HepG2 (cell line): ENCODE measurements around the gene SNRPF. TPM values are rescaled to one million over a fixed set of nuclear protein-coding genes. Genes with fewer than 3 reads are reported as not detected.

Source experiments
- CEBPZ ChIP-seq: IDR thresholded peaks from 2 replicates; pipeline ENCODE4 v1.6.1; 2012; ENCODE audit warnings: low read length, improper control_type of control experiment
- ELK4 ChIP-seq: sonication (generic); formaldehyde crosslinking; IDR thresholded peaks from 2 replicates; pipeline ENCODE4 v1.9.0; 2021; ENCODE audit warnings: missing genetic modification reagents, borderline replicate concordance
- ETV5 ChIP-seq: IDR thresholded peaks from 2 replicates; pipeline ENCODE4 v1.6.1; 2018; ENCODE audit warnings: missing biosample characterization, missing genetic modification reagents, inconsistent platforms, borderline replicate concordance
- GABPB1 ChIP-seq: IDR thresholded peaks from 2 replicates; pipeline ENCODE4 v1.6.1; 2016; ENCODE audit warnings: mild to moderate bottlenecking, missing genetic modification reagents, moderate library complexity, missing compliant biosample characterization
- MNT ChIP-seq: fragments of 450-650 bp; IDR thresholded peaks from 2 replicates; pipeline ENCODE4 v1.6.1; 2016
- RARA ChIP-seq: IDR thresholded peaks from 2 replicates; pipeline ENCODE4 v1.6.1; 2016; ENCODE audit warnings: missing genetic modification reagents, missing compliant biosample characterization
- TCF7 ChIP-seq: sonication (generic); IDR thresholded peaks from 2 replicates; pipeline ENCODE4 v1.6.1; 2016; ENCODE audit warnings: antibody characterized with exemption, low read depth
- ZBTB49 ChIP-seq: sonication (generic); formaldehyde crosslinking; IDR thresholded peaks from 2 replicates; pipeline ENCODE4 v1.4.0; 2020; ENCODE audit warnings: missing genetic modification reagents, borderline replicate concordance
- ZFX ChIP-seq: sonication (generic); formaldehyde crosslinking; IDR thresholded peaks from 2 replicates; pipeline ENCODE4 v1.4.0; 2020; ENCODE audit warnings: mild to moderate bottlenecking, low read depth, missing genetic modification reagents, moderate library complexity
- ZNF160 ChIP-seq: sonication (generic); formaldehyde crosslinking; IDR thresholded peaks from 2 replicates; pipeline ENCODE4 v1.8.0; 2022; ENCODE audit warnings: mild to moderate bottlenecking, inconsistent platforms, missing genetic modification reagents
- ZNF335 ChIP-seq: sonication (generic); formaldehyde crosslinking; IDR thresholded peaks from 2 replicates; pipeline ENCODE4 v1.4.0; 2020; ENCODE audit warnings: missing genetic modification reagents
- ZNF557 ChIP-seq: sonication (generic); formaldehyde crosslinking; IDR thresholded peaks from 2 replicates; pipeline ENCODE4 v1.4.0; 2020; ENCODE audit warnings: missing genetic modification reagents
- polyA plus RNA-seq, 8 experiments: library from polyadenylated mRNA; depleted of rRNA in 3 of 8; stranded (reverse) in 7 of 8; unstranded in 1 of 8; fragments of >200 nt; fragmentation: Illumina TruSeq in 4 of 8; extraction: Trizol in 4 of 8; gene quantifications; 2 replicates each; pipeline versions ENCODE4 v1.2.1 to v1.2.3, GENCODE V29; 2011 to 2016; ENCODE audit warnings: low read depth in 4 of 8, missing spikeins in 1 of 8, mixed read lengths in 1 of 8; ENCODE audit not compliant: insufficient read depth in 1 of 8
- total RNA-seq, 5 experiments: library from RNA; depleted of rRNA; stranded (reverse); fragments of >200 nt; fragmentation: Illumina TruSeq; extraction: Trizol; gene quantifications; 2 replicates each; pipeline ENCODE4 v1.2.3, GENCODE V29; 2016; ENCODE audit warnings: low read depth in 1 of 5
- TF ChIP-seq, protein P1 (sequence below): sonication (generic); formaldehyde crosslinking; IDR thresholded peaks from 2 replicates; pipeline ENCODE4; 2020; ENCODE audit warnings: missing genetic modification reagents, mild to moderate bottlenecking, borderline replicate concordance
- TF ChIP-seq, protein P2 (sequence below): sonication (generic); formaldehyde crosslinking; IDR thresholded peaks from 2 replicates; pipeline ENCODE4 v1.8.0; 2022; ENCODE audit warnings: mild to moderate bottlenecking, missing genetic modification reagents, moderate library complexity

Gene SNRPF
- total and polyA plus RNA-seq, 2 of the 13 experiments (the other 11 are each of a cell fraction or from before 2014, with no cell fraction given) = 31.7 to 77.2 TPM

DNA sequence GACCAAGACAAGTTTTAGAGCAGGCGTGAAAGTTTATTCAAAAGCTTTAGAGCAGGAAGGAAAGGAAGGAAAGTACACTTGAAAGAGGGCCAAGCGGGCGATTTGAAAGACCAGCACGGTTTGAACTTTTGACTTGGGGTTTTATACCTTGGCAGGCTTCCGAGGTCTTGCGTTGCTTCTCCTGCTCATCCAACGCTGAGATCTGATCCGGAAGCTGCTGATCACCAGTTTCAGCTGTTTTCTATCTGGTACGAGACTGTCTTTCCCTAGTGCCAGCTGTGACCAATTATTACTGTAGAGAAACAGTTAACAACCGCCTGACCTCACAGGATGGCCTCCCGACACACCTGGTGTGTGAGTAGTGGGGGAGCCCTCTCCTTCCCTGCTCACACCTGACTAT lies 20.6 kb upstream of the SNRPF start (continued):
- TF ChIP-seq ZBTB49 (CRISPR knock-in tag) (no peak), ZNF160 (0 out of 2 replicates have a peak, but pooled peaks have one; percentile 57), TCF7 (peak; percentile 45), RARA (CRISPR knock-in tag) (peak; percentile 60), CEBPZ (no peak), ETV5 (CRISPR knock-in tag) (peak; percentile 50; the same call in 1 of the 2 replicates), ELK4 (CRISPR knock-in tag) (no peak), MNT (no peak), ZFX (CRISPR knock-in tag) (no peak), GABPB1 (CRISPR knock-in tag) (no peak), ZNF335 (CRISPR knock-in tag) (no peak), ZNF557 (CRISPR knock-in tag) (no peak)
- TF ChIP-seq, protein P1, sequence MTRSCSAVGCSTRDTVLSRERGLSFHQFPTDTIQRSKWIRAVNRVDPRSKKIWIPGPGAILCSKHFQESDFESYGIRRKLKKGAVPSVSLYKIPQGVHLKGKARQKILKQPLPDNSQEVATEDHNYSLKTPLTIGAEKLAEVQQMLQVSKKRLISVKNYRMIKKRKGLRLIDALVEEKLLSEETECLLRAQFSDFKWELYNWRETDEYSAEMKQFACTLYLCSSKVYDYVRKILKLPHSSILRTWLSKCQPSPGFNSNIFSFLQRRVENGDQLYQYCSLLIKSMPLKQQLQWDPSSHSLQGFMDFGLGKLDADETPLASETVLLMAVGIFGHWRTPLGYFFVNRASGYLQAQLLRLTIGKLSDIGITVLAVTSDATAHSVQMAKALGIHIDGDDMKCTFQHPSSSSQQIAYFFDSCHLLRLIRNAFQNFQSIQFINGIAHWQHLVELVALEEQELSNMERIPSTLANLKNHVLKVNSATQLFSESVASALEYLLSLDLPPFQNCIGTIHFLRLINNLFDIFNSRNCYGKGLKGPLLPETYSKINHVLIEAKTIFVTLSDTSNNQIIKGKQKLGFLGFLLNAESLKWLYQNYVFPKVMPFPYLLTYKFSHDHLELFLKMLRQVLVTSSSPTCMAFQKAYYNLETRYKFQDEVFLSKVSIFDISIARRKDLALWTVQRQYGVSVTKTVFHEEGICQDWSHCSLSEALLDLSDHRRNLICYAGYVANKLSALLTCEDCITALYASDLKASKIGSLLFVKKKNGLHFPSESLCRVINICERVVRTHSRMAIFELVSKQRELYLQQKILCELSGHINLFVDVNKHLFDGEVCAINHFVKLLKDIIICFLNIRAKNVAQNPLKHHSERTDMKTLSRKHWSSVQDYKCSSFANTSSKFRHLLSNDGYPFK (CRISPR knock-in tag) = no peak
- TF ChIP-seq, protein P2, sequence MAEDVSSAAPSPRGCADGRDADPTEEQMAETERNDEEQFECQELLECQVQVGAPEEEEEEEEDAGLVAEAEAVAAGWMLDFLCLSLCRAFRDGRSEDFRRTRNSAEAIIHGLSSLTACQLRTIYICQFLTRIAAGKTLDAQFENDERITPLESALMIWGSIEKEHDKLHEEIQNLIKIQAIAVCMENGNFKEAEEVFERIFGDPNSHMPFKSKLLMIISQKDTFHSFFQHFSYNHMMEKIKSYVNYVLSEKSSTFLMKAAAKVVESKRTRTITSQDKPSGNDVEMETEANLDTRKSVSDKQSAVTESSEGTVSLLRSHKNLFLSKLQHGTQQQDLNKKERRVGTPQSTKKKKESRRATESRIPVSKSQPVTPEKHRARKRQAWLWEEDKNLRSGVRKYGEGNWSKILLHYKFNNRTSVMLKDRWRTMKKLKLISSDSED (CRISPR knock-in tag) = no peak
